B cell (primary cell): ENCODE results near the gene CHST2.

Experiments used
- EZH2 ChIP-seq: IDR thresholded peaks from 2 replicates; pipeline ENCODE4 v1.6.1; 2012; ENCODE audit warnings: borderline replicate concordance, low read depth, mild to moderate bottlenecking, moderate library complexity, low read length; ENCODE audit not compliant: insufficient read depth, poor library complexity, severe bottlenecking
- TF ChIP-seq, protein P1 (sequence below): fragments of 200-600 bp; IDR thresholded peaks from one replicate; pipeline ENCODE4 v1.8.0; 2022; ENCODE audit warnings: antibody characterized with exemption, mild to moderate bottlenecking

DNA sequence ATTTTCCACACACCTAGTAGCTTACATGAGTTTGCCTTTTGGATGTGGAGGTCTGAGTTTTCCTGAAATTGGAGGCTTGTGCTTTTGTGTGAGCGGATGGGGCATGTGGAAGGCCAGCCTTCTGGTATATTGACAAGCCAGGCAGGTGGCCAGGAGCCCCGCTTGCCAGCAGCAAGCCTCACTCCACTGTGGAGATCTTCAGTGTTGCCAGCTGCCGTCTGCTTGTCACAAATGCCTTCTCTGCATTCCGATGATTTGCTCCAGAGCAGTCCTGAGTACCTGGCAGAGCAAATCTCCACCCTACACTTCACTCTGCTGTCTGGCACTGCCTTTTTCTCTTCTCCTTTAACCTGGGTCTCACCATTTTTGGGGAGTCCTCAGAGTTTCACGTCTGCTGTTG is 29.1 kb upstream of the CHST2 start:
- TF ChIP-seq, protein P1, sequence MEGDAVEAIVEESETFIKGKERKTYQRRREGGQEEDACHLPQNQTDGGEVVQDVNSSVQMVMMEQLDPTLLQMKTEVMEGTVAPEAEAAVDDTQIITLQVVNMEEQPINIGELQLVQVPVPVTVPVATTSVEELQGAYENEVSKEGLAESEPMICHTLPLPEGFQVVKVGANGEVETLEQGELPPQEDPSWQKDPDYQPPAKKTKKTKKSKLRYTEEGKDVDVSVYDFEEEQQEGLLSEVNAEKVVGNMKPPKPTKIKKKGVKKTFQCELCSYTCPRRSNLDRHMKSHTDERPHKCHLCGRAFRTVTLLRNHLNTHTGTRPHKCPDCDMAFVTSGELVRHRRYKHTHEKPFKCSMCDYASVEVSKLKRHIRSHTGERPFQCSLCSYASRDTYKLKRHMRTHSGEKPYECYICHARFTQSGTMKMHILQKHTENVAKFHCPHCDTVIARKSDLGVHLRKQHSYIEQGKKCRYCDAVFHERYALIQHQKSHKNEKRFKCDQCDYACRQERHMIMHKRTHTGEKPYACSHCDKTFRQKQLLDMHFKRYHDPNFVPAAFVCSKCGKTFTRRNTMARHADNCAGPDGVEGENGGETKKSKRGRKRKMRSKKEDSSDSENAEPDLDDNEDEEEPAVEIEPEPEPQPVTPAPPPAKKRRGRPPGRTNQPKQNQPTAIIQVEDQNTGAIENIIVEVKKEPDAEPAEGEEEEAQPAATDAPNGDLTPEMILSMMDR, result no peak
- no peak for TF ChIP-seq EZH2
